ENCODE measurements around the gene SDR42E2. TPM values are rescaled to one million over a fixed set of nuclear protein-coding genes. Genes with fewer than 3 reads are reported as not detected.

The SDR42E2 gene
- polyA plus RNA-seq, 3 donors, result 0.16 to 0.23 TPM; not detected in 1

DNA sequence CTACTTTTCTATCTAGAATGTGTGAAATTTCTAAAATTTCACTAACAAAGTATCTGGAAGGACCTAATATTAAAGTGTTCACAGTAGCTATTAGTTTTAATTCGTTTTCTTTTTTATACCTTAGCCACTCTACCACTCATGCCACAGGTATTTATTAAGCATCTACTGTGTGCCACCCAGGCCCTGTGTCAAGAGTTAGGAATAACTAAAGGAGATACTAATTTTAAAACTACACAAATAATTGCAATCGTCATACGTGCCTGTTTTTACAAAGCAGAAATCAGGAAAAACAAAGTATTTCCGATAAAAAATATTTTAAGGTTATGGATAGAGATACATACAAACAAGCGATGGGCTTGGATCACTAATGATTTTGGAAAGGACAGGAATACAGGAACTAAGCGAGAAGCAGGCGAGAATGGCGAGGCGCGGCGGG lies 43.3 kb downstream of the SDR42E2 start:
- H3K79me2 ChIP-seq (ENCODE audit: insufficient read depth, low read length), result peaks cover 40% of the 10 kb centered on the region
- peak overlapping the region in 1 of 2 donors; percentile 74 for H3K27ac ChIP-seq (ENCODE audit: low read depth in 1 of 2, low read length in 2 of 2)
- peak overlapping the region; percentile 59 to 95 (median 66) for H3K4me3 ChIP-seq (replicated peaks in 1 of 3; ENCODE audit: low read depth in 2 of 3, low read length in 3 of 3)
- H3K9ac ChIP-seq (ENCODE audit: insufficient read depth, low read length, poor library complexity, severe bottlenecking), result peak overlapping the region; percentile 80
- no peak for DNase-seq
- Mint-ChIP-seq H3K27ac (peak overlapping the region in 5 of 7 donors; percentile 27 to 84 (median 59)), H3K4me3 (peak overlapping the region; percentile 89 to 91), H3K9me3 (peaks cover 0 to 6% (median 1%) of the 10 kb centered on the region in 7 donors), H3K27me3 (ENCODE audit: low read depth in 3 of 3) (peaks cover 0 to 4% (median under 1%) of the 10 kb centered on the region in 3 donors), H3K4me1 (peaks cover 16% of the 10 kb centered on the region), H3K36me3 (peaks cover 0 to 2% of the 10 kb centered on the region in 2 donors)
- H3K27me3 ChIP-seq (ENCODE audit: control insufficient read depth in 2 of 2, insufficient read depth in 2 of 2, low read length in 2 of 2), result no peaks in the 10 kb centered on the region
- H2AFZ ChIP-seq (ENCODE audit: insufficient read depth, low read depth, low read length, poor library complexity, severe bottlenecking), result peak overlapping the region; percentile 97
- peak overlapping the region; percentile 100 for H3K4me2 ChIP-seq (replicated peaks; ENCODE audit: extremely low read depth, low read length, poor library complexity, severe bottlenecking)
- H3K4me1 ChIP-seq (ENCODE audit: control insufficient read depth in 1 of 2, insufficient read depth in 2 of 2, low read length in 2 of 2), result peaks cover 11 to 22% of the 10 kb centered on the region in 2 donors
- peaks cover 5% of the 10 kb centered on the region for H4K20me1 ChIP-seq (ENCODE audit: insufficient read depth, low read length)
- TF ChIP-seq, protein P1, sequence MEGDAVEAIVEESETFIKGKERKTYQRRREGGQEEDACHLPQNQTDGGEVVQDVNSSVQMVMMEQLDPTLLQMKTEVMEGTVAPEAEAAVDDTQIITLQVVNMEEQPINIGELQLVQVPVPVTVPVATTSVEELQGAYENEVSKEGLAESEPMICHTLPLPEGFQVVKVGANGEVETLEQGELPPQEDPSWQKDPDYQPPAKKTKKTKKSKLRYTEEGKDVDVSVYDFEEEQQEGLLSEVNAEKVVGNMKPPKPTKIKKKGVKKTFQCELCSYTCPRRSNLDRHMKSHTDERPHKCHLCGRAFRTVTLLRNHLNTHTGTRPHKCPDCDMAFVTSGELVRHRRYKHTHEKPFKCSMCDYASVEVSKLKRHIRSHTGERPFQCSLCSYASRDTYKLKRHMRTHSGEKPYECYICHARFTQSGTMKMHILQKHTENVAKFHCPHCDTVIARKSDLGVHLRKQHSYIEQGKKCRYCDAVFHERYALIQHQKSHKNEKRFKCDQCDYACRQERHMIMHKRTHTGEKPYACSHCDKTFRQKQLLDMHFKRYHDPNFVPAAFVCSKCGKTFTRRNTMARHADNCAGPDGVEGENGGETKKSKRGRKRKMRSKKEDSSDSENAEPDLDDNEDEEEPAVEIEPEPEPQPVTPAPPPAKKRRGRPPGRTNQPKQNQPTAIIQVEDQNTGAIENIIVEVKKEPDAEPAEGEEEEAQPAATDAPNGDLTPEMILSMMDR (IDR thresholded peaks at IDR 0.05), result no peak
- intact Hi-C loops (cut with micrococcal nuclease), result loop anchor here in 1 of 2 donors (2.0 kb wide), 1 partner anchor 15 kb away; no protein-coding TSS in a partner anchor
- no peaks in the 10 kb centered on the region for H3K9me3 ChIP-seq (replicated peaks in 1 of 2; ENCODE audit: control insufficient read depth in 1 of 2, insufficient read depth in 1 of 2, low read length in 2 of 2)
- WGBS (ENCODE audit: insufficient coverage), result 6% methylated on average over 8 of the region's 11 CpGs
- no peaks in the 10 kb centered on the region for H3K36me3 ChIP-seq (replicated peaks in 1 of 2; ENCODE audit: control insufficient read depth in 1 of 2, insufficient read depth in 2 of 2, low read length in 2 of 2)

DNA sequence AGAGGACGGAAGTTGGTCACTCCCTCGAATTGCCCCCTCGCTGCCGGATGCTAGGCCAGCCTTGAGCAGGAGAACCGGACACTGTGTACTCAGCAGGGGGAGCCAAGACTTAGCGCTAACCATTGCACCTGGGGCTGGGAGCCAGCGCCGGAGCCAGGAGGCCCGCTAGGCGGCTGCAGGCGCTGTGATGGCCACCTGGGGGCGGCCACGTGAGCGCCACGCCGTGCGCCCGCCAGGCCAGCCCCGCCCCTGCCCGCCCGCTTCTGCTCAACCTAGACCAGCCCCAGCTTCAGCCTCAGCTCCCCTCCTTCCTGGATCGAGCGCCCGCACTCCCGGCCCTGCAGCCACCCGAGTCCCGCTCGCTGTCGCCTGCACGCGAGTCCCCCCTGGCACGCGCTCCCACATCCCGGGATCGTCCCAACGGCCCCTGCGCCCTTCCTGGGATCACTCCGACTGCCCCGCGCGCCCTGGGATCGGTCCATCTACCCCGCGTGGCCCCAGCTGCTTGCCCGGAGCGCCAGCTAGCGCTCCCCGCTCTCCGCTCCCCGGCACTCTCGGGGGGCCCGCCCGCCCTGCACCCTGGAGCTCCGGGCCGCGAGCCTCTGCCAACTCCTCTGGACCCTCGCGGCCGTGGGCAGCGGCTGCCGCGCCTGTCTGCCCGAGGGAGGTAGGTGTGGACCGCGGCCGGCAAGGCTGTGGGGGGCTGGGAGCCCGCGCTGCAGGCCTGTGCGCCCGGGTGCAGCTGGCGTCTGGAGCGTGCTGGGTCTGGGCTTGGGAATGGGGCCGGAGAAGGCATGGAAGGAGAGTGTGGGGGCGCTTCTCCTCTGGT lies 43.9 kb downstream of the SDR42E2 start, which contains the start of gene EEF2K:
EEF2K (plus strand) TSS at position 266 of the 829 bp plus-strand sequence. CDS start 19,452 bp downstream, outside the sequence.
- H3K36me3 Mint-ChIP-seq, result peaks cover 0 to 3% of the 10 kb centered on the region in 2 donors
- TF ChIP-seq, protein P1 (IDR thresholded peaks at IDR 0.05), result peak; percentile 79
- peak within 1 kb of the TSS; percentile 52 to 84 (median 75) for H3K27ac Mint-ChIP-seq
- intact Hi-C loops (cut with micrococcal nuclease), result loop anchor here in 1 of 2 donors (2.0 kb wide), 1 partner anchor 15 kb away; no protein-coding TSS in a partner anchor
- H3K9me3 ChIP-seq (replicated peaks in 1 of 2; ENCODE audit: control insufficient read depth in 1 of 2, insufficient read depth in 1 of 2, low read length in 2 of 2), result no peaks in the 10 kb centered on the region
- peak within 1 kb of the TSS; percentile 59 to 95 (median 66) for H3K4me3 ChIP-seq (replicated peaks in 1 of 3; ENCODE audit: low read depth in 2 of 3, low read length in 3 of 3)
- H3K79me2 ChIP-seq (ENCODE audit: insufficient read depth, low read length), result peaks cover 47% of the 10 kb centered on the region
- H3K4me1 ChIP-seq (ENCODE audit: control insufficient read depth in 1 of 2, insufficient read depth in 2 of 2, low read length in 2 of 2), result peaks cover 11 to 22% of the 10 kb centered on the region in 2 donors
- H3K36me3 ChIP-seq (replicated peaks in 1 of 2; ENCODE audit: control insufficient read depth in 1 of 2, insufficient read depth in 2 of 2, low read length in 2 of 2), result no peaks in the 10 kb centered on the region
- H3K27ac ChIP-seq (ENCODE audit: low read depth in 1 of 2, low read length in 2 of 2), result peak within 1 kb of the TSS; percentile 34 to 74
- 0% methylated on average over 72 of the region's 74 CpGs for WGBS (ENCODE audit: insufficient coverage)
- peaks cover 19% of the 10 kb centered on the region for H3K4me1 Mint-ChIP-seq
- peaks cover 5% of the 10 kb centered on the region for H4K20me1 ChIP-seq (ENCODE audit: insufficient read depth, low read length)
- H3K27me3 ChIP-seq (ENCODE audit: control insufficient read depth in 2 of 2, insufficient read depth in 2 of 2, low read length in 2 of 2), result no peaks in the 10 kb centered on the region
- H3K9ac ChIP-seq (ENCODE audit: insufficient read depth, low read length, poor library complexity, severe bottlenecking), result peak within 1 kb of the TSS; percentile 80
- H2AFZ ChIP-seq (ENCODE audit: insufficient read depth, low read depth, low read length, poor library complexity, severe bottlenecking), result peak within 1 kb of the TSS; percentile 97
- peaks cover 0 to 10% (median 2%) of the 10 kb centered on the region in 7 donors for H3K9me3 Mint-ChIP-seq
- peaks cover 0 to 4% (median 0%) of the 10 kb centered on the region in 3 donors for H3K27me3 Mint-ChIP-seq (ENCODE audit: low read depth in 3 of 3)
- peak within 1 kb of the TSS; percentile 100 for H3K4me2 ChIP-seq (replicated peaks; ENCODE audit: extremely low read depth, low read length, poor library complexity, severe bottlenecking)
- H3K4me3 Mint-ChIP-seq, result peak within 1 kb of the TSS; percentile 89 to 91
- DNase-seq, result peak; percentile 72 to 85 (median 76)
